HG02623 (cell line): ENCODE measurements around the gene RNF212B.
"Not testable (repeated sequence)": the region's sequence is repeated elsewhere in the genome, so short reads cannot be mapped to it uniquely, and the experiment has no call there.

Experiments
- ATAC-seq: cut with Tn5 transposase; IDR thresholded peaks from one replicate; pipeline ENCODE4 v1.9.1; 2021; ENCODE audit warnings: moderate library complexity; ENCODE audit not compliant: unreplicated experiment

The RNF212B gene

GRCh38 chr14:23237772-23238594 is at the start of gene RNF212B:
TSS of gene RNF212B (plus strand) at chr14:23237936. CDS start at chr14:23240346, 2,410 bp downstream.
- no peak for ATAC-seq

- ATAC-seq = no peak
Observed at GRCh38 chr14:23193432-23193831, 44.3 kb upstream of the RNF212B start.

- no peak for ATAC-seq
Observed at GRCh38 chr14:23195552-23196101, 42.1 kb upstream of the RNF212B start.

GRCh38 chr14:23196487-23196886 is 41.2 kb upstream of the RNF212B start:
- not testable (repeated sequence) for ATAC-seq

GRCh38 chr14:23199141-23199540 is 38.6 kb upstream of the RNF212B start:
- not testable (repeated sequence) for ATAC-seq

- no peak for ATAC-seq
Observed at GRCh38 chr14:23202001-23202400, 35.7 kb upstream of the RNF212B start.

GRCh38 chr14:23206422-23207145 is 31.2 kb upstream of the RNF212B start:
- ATAC-seq = no peak

- no peak for ATAC-seq
Observed at GRCh38 chr14:23207146-23207540, 30.6 kb upstream of the RNF212B start.

GRCh38 chr14:23208324-23208723 is 29.4 kb upstream of the RNF212B start:
- ATAC-seq = no peak

- no peak for ATAC-seq
Observed at GRCh38 chr14:23209651-23210423, 27.9 kb upstream of the RNF212B start.

GRCh38 chr14:23215421-23215820 is 22.3 kb upstream of the RNF212B start:
- ATAC-seq = no peak

- ATAC-seq = no peak
Observed at GRCh38 chr14:23217032-23218020, 20.4 kb upstream of the RNF212B start.

- ATAC-seq = no peak
Observed at GRCh38 chr14:23219075-23219474, 18.7 kb upstream of the RNF212B start.

GRCh38 chr14:23224958-23225357 is 12.8 kb upstream of the RNF212B start:
- not testable (repeated sequence) for ATAC-seq

GRCh38 chr14:23227566-23227965 is 10.2 kb upstream of the RNF212B start:
- ATAC-seq = no peak

GRCh38 chr14:23228812-23229211 is 8.9 kb upstream of the RNF212B start:
- no peak for ATAC-seq

GRCh38 chr14:23232241-23232808 is 5.4 kb upstream of the RNF212B start:
- not testable (repeated sequence) for ATAC-seq

GRCh38 chr14:23240661-23241060 is 2.9 kb downstream of the RNF212B start:
- no peak for ATAC-seq

- not testable (repeated sequence) for ATAC-seq
Observed at GRCh38 chr14:23241061-23241715, 3.5 kb downstream of the RNF212B start.
